A172 (cell line): ENCODE results near the gene SCAF1. TPM values are rescaled to one million over a fixed set of nuclear protein-coding genes. Genes with fewer than 3 reads are reported as not detected.
A peak's percentile ranks its signal among the peaks of the same experiment; 100 is the strongest.

Experiments used
- DNase-seq: peaks from one replicate; pipeline ENCODE4 v3.0.0-alpha.2; 2015; ENCODE audit warnings: low spot score
- total RNA-seq: library from RNA; depleted of rRNA; stranded (reverse); fragments of >200 nt; shearing (Covaris generic); gene quantifications from 2 replicates; pipeline ENCODE4 v1.2.3, GENCODE V29; 2014; rRNA removed

Gene SCAF1, protein sequence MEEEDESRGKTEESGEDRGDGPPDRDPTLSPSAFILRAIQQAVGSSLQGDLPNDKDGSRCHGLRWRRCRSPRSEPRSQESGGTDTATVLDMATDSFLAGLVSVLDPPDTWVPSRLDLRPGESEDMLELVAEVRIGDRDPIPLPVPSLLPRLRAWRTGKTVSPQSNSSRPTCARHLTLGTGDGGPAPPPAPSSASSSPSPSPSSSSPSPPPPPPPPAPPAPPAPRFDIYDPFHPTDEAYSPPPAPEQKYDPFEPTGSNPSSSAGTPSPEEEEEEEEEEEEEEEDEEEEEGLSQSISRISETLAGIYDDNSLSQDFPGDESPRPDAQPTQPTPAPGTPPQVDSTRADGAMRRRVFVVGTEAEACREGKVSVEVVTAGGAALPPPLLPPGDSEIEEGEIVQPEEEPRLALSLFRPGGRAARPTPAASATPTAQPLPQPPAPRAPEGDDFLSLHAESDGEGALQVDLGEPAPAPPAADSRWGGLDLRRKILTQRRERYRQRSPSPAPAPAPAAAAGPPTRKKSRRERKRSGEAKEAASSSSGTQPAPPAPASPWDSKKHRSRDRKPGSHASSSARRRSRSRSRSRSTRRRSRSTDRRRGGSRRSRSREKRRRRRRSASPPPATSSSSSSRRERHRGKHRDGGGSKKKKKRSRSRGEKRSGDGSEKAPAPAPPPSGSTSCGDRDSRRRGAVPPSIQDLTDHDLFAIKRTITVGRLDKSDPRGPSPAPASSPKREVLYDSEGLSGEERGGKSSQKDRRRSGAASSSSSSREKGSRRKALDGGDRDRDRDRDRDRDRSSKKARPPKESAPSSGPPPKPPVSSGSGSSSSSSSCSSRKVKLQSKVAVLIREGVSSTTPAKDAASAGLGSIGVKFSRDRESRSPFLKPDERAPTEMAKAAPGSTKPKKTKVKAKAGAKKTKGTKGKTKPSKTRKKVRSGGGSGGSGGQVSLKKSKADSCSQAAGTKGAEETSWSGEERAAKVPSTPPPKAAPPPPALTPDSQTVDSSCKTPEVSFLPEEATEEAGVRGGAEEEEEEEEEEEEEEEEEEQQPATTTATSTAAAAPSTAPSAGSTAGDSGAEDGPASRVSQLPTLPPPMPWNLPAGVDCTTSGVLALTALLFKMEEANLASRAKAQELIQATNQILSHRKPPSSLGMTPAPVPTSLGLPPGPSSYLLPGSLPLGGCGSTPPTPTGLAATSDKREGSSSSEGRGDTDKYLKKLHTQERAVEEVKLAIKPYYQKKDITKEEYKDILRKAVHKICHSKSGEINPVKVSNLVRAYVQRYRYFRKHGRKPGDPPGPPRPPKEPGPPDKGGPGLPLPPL
- total RNA-seq: 28.8 and 31.9 TPM in 2 replicates

DNA sequence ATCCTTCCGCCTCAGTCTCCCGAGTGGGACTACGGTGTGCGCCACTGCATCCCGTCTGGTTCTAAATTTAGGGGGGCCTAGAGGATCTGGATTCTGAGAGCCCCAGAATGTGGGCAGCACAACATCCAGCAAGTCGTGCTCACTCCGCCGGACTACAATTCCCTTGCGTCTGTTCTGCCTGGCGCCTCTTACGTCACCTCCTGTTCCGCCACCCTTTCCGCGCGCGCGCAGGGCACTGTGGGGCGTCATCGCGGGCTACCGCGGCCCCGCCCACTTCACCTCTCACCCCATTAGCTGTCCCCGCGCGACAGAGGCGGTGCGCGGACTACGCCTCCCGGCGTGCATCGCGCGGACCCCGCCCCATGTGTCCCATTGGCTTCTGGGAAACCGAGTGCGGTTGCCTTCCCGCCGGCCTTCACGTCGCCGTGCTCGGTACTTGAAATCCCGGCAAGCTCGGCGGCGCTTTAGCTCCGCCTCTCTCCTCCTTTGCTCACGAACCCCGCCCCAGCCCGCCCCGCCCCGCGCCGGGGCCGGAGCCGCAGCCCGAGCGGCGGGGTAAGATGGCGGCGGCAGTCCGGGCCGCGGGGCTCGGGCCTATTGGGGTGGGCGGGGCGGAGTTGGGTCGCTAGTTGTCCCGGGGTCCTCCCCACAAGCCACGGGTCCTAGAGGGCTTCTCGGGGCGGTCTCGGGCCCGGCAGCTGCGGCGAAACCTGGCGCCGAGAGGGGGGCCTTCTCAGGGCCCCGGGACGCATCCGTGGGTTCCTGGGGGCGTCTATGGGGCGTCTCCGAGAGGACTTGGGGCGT lies at the start of gene SCAF1:
Gene SCAF1, plus strand, starts transcription at position 522 of the 804 bp plus-strand sequence. CDS start 2,818 bp downstream, outside the sequence.
- peak; percentile 98 for DNase-seq

DNA sequence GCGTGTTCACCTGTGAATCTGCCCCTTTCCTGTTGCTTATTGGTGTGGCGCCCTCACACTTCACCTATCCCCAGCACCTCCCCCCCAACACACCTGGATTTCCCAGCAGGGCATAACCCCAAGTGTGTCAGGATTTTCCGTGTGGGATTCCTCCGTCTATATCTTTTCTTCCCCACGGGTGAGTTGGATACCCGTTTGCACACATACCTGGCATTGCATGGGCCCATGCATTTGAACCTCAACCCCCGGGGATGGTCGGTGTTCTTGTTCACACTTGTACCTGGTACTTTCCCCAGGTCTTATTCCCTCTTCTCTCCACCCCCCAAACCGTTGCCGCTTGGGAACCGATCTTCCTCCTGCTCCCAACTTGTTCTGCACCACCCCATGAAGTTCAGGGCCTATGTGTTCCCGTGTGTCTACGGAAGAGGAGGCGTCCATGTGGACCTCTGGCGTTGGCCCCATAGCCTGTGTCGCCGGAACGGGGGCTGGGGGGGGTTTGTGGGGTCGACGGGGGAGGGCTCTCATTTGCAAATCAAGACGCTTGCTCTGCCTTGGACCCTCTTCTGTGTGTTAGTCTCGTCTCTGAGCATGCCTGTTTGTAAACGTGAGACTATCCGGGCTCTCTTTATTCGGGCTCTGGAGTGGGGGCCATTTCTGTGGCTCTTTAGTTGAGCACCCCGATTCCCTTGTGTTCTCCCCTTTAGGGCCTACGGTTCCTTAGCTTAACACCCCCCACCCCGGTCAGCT lies 49.4 kb upstream of the SCAF1 start:
- no peak for DNase-seq

DNA sequence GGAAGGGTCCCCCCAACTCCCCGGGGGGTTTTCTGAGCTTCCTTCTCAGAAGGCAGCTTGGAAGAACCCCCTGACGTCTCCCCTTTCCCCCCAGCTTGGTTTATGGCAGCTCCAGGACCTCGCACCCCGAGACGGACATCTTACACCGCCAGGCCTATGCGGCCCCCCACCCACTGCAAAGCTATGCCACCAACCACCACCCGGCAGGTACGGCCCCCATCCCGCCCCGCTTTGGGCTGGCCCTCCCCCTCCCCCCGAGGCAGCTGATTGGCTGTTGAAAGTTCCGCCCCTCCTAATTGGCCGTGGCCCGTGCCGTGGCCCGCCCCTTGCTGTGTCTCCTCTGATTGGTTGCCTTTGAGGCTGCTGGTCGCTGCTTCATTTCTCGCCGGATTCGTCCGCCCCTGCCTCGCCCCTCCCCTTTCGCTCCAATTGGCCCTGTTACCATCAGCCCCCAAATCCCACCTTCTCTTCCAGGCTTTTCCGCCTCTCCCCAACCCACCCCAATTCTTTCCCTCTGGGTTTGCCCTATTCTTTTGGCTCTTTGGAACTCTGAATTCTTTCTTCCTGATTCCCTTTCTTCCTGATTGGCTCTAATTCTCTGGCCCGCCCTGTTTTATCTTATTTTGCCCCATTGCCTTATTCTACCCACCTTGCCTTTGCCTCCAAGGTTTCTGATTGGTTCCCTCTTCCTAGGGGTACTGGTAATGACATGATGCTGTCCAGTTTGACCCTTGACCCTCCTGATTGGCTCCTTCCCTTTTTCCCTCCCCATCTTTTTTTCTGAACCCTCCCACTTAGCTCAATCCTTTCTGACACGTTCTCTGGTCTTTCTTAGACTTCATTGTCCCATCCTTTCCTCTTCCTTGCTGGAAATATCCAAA lies 48.5 kb upstream of the SCAF1 start:
- peak; percentile 72 for DNase-seq

DNA sequence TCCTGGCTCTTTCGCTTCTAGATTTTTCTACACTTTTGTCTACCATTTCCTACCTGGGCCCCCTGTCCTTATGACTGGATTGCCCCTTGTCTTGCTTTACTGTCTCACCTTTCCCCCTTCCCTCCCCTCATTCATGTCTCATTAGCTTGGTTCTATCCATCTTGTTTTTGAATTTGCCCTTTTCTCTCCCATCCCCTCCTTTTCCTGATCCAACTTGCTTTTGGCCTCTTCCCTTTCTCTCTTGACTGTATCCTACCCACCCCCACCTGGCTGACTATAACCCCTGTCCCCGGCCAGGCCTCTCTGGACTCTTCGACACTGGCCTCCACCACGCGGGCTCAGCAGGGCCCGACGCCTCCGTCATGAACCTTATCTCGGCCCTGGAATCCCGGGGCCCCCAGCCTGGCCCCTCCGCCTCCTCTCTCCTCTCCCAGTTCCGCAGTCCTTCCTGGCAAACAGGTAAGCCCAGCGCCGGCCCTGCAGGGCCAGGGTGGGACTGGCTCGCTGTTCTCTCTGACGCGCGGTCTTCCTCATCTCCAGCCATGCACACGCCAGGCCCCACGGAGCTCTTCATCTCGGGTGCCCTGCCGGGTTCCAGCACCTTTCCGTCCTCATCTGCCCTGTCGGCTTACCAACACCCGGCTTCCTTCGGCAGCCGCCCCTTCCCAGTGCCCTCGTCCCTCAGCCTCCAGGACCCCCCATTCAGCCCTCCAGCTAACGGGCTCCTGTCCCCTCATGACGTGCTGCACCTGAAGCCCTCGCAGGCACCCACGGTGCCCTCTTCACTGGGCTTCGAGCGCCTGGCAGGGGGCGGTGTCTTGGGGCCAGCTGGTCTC lies 47.6 kb upstream of the SCAF1 start:
- no peak for DNase-seq

DNA sequence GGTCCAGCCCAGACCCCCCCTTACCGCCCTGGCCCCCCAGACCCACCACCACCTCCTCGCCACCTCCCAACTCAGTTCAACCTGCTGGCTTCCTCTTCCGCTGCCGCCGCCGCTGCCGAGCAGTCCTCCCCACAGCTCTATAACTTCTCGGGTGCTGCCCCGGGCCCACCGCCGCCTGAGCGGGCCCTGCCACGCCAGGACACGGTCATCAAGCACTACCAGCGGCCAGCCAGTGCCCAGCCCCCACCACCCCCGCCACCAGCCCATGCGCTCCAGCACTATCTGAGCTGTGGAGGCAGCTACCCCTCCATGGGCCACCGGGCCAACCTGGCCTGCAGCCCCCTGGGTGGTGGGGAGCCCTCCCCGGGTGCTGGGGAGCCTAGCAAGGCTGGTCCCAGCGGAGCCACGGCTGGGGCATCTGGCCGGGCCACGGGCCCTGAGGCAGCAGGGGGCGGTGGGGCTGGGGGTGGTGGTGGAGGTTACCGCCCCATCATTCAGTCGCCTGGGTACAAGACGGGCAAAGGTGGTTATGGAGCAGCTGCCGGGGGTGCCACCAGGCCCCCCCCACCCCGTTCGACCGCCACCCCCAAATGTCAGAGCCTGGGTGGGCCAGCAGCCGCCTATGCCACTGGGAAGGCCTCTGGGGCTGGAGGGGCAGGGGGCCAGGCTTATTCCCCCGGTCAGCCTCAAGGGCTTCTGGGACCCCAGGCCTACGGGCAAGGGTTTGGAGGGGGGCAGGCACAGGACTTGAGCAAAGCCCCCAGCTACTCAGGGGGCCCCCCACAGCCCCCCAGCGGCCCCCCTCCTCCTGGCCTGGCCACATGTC lies 46.8 kb upstream of the SCAF1 start:
- DNase-seq: no peak

DNA sequence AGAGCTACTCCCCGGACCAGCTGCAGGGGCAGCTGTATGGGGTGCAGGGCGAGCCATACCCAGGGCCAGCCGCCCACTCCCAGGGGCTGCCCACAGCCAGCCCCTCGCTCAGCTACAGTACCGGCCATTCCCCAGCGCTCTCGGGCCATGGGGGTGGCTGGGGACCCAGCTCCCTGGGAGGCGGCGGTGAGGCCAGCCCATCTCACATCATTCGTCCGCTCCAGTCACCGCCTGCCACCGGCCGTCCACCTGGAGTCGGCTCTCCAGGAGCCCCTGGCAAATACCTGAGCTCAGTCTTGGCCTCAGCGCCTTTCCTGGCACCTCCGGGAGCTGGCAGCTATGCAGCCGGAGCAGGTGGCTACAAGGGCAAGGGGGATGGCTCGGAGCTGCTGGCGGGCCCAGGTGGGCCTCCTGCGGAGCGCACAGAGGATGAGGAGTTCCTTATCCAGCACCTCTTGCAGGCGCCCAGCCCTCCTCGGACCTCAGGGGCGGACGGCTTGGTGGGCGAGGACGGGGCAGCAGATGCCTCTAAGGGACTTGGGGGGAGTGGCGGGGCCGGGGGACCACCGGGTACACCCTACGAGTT lies 46.1 kb upstream of the SCAF1 start:
- no peak for DNase-seq

DNA sequence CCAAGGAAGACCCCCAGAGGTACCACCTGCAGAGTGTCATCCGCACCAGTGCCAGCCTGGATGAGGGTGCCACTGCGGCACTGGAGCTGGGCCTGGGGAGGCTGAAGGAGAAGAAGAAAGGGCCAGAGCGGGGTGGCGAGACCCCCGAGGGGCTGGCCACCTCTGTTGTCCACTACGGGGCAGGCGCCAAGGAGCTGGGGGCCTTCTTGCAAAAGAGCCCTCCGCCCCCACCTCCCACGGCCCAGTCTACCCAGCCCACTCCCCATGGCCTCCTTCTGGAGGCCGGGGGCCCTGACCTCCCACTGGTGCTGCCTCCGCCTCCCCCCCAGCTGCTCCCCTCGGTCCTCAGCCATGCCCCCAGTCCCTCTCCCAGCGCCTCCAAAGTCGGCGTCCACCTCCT lies 45.6 kb upstream of the SCAF1 start:
- DNase-seq: no peak

DNA sequence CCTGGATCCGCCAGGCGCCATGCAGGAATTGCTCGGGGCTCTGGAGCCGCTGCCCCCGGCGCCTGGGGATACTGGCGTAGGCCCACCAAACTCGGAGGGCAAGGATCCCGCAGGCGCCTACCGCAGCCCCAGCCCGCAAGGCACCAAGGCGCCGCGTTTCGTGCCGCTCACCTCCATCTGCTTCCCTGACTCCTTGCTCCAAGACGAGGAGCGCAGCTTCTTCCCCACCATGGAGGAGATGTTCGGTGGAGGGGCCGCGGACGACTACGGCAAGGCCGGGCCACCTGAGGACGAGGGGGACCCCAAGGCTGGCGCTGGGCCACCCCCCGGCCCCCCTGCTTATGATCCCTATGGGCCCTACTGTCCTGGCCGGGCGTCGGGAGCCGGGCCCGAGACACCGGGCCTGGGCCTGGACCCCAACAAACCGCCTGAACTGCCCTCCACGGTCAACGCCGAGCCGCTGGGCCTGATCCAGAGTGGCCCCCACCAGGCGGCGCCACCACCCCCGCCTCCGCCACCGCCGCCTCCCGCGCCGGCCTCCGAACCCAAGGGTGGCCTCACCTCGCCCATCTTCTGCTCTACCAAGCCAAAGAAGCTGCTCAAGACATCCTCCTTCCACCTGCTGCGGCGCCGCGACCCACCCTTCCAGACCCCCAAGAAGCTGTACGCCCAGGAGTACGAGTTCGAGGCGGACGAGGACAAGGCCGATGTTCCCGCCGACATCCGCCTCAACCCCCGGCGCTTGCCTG lies 44.9 kb upstream of the SCAF1 start:
- DNase-seq: no peak

DNA sequence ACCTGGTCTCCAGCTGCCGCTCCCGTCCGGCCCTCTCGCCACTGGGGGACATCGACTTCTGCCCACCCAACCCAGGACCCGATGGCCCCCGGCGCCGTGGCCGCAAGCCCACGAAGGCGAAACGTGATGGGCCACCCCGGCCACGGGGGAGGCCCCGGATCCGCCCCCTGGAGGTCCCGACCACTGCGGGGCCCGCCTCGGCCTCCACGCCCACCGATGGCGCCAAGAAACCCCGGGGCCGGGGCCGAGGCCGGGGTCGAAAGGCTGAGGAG lies 44.4 kb upstream of the SCAF1 start:
- no peak for DNase-seq

DNA sequence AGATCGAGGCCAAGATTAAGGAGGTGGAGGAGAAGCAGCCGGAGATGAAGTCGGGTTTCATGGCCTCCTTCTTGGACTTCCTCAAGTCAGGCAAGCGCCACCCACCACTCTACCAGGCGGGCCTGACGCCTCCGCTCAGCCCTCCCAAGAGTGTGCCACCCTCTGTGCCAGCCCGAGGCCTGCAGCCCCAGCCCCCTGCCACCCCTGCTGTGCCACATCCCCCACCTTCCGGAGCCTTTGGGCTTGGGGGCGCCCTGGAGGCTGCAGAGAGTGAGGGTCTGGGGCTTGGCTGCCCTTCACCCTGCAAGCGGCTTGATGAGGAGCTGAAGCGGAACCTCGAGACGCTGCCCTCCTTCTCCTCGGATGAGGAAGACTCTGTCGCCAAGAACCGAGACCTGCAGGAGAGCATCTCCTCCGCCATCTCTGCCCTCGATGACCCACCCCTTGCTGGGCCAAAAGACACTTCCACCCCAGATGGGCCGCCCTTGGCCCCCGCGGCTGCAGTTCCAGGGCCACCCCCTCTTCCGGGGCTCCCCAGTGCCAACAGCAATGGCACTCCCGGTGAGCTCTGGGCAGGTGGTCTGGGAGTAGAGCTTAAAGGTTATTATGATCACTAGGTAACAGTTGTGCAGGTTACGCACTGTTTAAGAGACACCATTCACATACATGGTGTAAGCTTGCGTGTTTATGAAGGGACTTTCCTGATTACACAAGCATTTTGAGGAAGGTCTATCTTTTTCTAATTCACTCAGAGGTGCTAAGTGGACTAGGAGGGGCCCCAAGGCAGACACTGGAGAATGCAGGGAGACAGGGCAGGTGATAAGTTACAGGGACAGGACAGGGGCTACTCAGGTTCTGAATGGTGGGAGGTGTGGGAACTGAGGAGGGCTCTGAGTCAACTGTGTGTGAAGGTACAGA lies 42.4 kb upstream of the SCAF1 start:
- DNase-seq: no peak

DNA sequence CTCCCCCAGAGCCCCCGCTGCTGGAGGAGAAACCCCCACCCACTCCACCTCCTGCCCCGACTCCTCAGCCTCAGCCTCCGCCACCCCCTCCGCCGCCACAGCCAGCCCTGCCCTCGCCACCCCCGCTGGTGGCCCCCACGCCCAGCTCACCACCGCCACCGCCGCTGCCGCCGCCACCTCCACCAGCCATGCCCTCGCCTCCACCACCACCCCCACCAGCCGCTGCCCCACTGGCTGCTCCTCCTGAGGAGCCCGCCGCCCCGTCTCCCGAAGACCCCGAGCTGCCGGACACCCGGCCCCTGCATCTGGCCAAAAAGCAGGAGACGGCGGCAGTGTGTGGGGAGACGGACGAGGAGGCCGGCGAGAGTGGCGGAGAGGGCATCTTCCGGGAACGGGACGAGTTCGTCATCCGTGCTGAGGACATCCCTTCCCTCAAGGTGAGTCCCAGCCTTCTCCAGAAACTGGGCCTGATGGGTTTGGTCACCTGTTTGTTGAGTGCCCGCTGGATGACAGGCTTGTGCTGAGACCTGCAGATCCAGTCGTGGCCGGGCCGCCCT lies 40.4 kb upstream of the SCAF1 start:
- no peak for DNase-seq

DNA sequence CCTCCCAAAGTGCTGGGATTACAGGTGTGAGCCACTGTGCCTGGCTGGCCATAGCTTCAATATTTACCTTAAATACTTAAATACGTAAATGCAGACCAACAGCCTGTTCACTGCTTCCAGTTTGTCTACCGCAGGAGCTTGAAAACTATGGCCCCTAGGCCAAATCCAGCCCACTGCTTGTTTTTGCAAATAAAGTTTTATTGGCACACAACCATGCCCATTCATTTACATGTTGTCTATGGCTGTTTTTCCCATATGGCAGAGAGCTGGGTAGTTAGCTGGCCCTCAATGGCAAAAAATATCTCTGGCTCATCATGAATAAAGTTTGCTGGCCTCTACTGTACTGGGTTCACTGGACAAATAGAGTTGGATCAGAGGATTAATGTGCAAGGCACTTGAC lies 39.2 kb upstream of the SCAF1 start:
- no peak for DNase-seq

DNA sequence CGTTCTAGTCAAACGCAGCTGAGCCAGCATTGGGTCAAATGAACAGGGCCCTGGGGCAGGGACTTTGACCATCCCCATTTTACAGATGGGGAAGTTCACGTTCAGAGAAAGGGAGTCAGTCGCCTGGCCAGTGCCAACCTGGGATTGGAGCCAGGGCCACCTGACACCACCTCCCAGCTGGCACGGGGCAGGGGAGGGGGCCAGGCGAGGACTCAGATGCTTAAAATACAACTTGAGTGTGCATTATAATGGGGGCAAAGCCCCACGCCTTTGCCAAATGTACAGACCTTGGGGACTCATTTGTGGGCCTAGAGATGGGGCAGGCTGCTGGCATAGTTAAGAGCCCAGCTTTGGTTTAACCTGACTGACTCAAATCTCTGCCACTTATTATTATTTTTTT lies 36.4 kb upstream of the SCAF1 start:
- DNase-seq: no peak

DNA sequence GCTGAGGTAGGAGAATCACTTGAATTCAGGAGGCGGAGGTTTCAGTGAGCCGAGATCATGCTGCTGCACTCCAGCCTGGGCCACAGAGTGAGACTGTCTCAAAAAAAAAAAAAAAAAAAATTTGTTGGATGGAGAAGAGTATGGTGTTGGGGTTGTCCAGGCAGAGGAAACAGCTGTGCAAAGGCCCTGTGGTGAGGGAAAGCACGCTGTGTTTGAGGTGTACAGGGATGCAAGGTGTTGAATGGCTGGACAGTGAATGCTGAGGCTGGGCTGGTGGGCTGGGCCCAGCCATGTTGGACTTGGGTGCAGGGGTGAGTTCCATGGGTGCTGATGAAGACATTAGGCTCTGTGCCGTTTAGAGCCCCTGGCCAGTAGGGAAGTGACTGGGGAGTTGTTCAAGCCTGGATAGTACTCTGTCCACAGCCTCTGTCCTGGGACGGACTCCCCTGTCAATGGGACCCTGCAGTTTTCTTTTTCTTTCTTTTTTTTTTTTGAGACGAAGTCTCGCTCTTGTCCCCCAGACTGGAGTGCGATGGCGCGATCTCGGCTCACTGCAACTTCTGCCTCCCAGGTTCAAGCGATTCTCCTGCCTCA lies 32.4 kb upstream of the SCAF1 start:
- DNase-seq: no peak

DNA sequence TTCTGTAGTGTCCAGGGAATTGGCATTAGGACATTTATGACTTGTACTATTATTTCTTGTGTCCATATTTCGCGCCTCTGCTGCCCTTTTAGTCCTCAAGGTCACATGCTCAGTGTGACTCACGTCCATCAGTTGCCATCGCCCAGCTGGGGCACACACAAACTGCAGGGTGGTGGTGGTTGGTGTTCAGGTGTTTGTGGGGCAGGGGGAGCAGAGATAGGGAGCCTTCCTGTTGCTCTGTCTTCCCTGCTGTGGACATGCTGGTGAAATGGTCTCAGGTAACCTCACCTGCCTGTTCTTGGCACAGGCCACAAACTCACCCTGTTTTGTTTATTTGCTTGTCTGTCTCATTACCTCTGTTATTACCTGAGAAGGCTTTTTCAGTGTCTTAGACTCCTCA lies 28.6 kb upstream of the SCAF1 start:
- peak; percentile 85 for DNase-seq
